ENCODE results near the gene GCNT3. TPM values are rescaled to one million over a fixed set of nuclear protein-coding genes. Genes with fewer than 3 reads are reported as not detected.
A peak's percentile ranks its signal among the peaks of the same experiment; 100 is the strongest.

Gene GCNT3
- total RNA-seq, 1 experiment from 2014 or later, result 0.52 TPM

DNA sequence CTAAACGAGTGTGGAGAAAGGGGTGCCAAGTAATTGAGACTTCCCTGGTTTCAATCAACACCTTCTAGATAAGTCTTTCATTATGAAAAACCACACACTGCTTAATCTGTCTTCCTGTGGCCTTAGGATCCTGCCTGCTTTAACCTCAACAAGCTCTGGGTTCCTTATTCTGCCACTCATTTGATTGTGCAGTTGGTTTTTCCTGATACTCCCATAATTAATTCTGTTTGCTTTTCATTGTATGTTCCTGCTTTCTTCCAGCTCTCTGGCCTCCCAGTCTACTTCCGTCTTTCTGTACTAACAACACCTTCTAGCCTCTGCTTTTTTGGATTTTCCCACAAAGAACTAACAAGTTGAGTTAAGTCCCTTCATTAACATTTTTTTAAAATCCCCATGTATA is 20.2 kb upstream of the GCNT3 start:
- H4K20me1 ChIP-seq (ENCODE audit: insufficient read depth), result no peaks in the 10 kb centered on the region
- H2AFZ ChIP-seq, result no peak overlapping the region
- no peak overlapping the region for H3K4me3 ChIP-seq
- BruUV-seq (replicated peaks), result no TSS peak
- H3K36me3 ChIP-seq (ENCODE audit: low read depth), result no peaks in the 10 kb centered on the region
- no peaks in the 10 kb centered on the region for H3K79me2 ChIP-seq (ENCODE audit: low read depth)
- no peaks in the 10 kb centered on the region for H3K27me3 ChIP-seq (ENCODE audit: insufficient read depth, low read depth)
- H3F3A ChIP-seq (ENCODE audit: insufficient read depth, low read depth), result peaks cover 40% of the 10 kb centered on the region
- no peak for TF ChIP-seq EZH2 (IDR thresholded peaks at IDR 0.05; ENCODE audit: low read depth)
- H3K9me2 ChIP-seq (ENCODE audit: insufficient read depth), result 0 out of 2 replicates have a peak, but pooled peaks cover 6% of the 10 kb centered on the region
- no peak overlapping the region for H3K27ac ChIP-seq
- H3K4me1 ChIP-seq (replicated peaks; ENCODE audit: insufficient read depth), result peaks cover 50% of the 10 kb centered on the region
- DNase-seq, result no peak
- POLR2A ChIA-PET (ENCODE audit: unreplicated experiment), result interaction anchor here (0.6 kb wide), 1 partner anchor 42 kb away, joined by 3 read pairs; no protein-coding TSS in a partner anchor
- CTCF ChIA-PET, result no interaction called here
- intact Hi-C loops (cut with micrococcal nuclease; ENCODE audit: unreplicated experiment), result no loop called here
- no peaks in the 10 kb centered on the region for H3K9me3 ChIP-seq (ENCODE audit: insufficient read depth, low read depth)
- H3K4me2 ChIP-seq, result no peak overlapping the region

DNA sequence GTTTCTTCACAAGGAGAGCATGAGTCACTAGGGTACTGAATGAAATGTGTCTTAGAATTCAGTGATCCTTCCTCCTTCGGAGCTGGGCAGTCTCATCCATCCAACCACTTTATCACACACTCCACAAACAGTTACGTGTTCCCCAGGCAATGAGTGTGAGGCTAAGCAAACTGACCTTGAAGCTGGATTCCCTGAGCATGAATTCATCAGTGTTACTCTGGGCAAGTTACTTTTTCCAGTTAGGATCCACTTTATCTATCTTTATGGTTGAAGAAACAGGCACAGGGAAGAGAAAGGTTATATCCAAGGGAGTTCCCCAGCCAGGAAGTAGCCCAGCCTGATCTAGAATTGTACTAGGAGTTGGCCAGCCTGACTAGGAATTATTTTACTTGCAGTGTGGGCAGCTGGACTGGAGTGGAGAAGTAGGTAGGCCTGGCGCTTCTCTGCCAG is 17.1 kb upstream of the GCNT3 start:
- Histone ChIP-seq H3F3A (ENCODE audit: insufficient read depth, low read depth) (peaks cover 19% of the 10 kb centered on the region), H3K9me2 (ENCODE audit: insufficient read depth) (0 out of 2 replicates have a peak, but pooled peaks cover 4% of the 10 kb centered on the region), H3K79me2 (ENCODE audit: low read depth) (no peaks in the 10 kb centered on the region), H3K9me3 (ENCODE audit: insufficient read depth, low read depth) (no peaks in the 10 kb centered on the region), H4K20me1 (ENCODE audit: insufficient read depth) (no peaks in the 10 kb centered on the region), H3K27ac (peak overlapping the region; percentile 93), H2AFZ (peak overlapping the region; percentile 20; the same call in 1 of the 2 replicates), H3K4me1 (replicated peaks; ENCODE audit: insufficient read depth) (peaks cover 25% of the 10 kb centered on the region), H3K4me2 (peak overlapping the region; percentile 40), H3K4me3 (no peak overlapping the region), H3K27me3 (ENCODE audit: insufficient read depth, low read depth) (no peaks in the 10 kb centered on the region), H3K36me3 (ENCODE audit: low read depth) (no peaks in the 10 kb centered on the region)
- TF ChIP-seq, protein P1, sequence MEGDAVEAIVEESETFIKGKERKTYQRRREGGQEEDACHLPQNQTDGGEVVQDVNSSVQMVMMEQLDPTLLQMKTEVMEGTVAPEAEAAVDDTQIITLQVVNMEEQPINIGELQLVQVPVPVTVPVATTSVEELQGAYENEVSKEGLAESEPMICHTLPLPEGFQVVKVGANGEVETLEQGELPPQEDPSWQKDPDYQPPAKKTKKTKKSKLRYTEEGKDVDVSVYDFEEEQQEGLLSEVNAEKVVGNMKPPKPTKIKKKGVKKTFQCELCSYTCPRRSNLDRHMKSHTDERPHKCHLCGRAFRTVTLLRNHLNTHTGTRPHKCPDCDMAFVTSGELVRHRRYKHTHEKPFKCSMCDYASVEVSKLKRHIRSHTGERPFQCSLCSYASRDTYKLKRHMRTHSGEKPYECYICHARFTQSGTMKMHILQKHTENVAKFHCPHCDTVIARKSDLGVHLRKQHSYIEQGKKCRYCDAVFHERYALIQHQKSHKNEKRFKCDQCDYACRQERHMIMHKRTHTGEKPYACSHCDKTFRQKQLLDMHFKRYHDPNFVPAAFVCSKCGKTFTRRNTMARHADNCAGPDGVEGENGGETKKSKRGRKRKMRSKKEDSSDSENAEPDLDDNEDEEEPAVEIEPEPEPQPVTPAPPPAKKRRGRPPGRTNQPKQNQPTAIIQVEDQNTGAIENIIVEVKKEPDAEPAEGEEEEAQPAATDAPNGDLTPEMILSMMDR (conservative IDR thresholded peaks at IDR 0.05), result no peak
- no peak for TF ChIP-seq EZH2 (IDR thresholded peaks at IDR 0.05; ENCODE audit: low read depth)
- intact Hi-C loops (cut with micrococcal nuclease; ENCODE audit: unreplicated experiment), result loop anchor here (1.0 kb wide), 1 partner anchor 40 kb away; no protein-coding TSS in a partner anchor
- ChIA-PET POLR2A (ENCODE audit: unreplicated experiment) (interaction anchor here (0.5 to 0.6 kb wide), 2 partner anchors 424 to 784 kb away, joined by 4 to 6 read pairs; no protein-coding TSS in a partner anchor), CTCF (no interaction called here)
- no TSS peak for BruUV-seq (replicated peaks)
- peak; percentile 48 to 92 for DNase-seq

DNA sequence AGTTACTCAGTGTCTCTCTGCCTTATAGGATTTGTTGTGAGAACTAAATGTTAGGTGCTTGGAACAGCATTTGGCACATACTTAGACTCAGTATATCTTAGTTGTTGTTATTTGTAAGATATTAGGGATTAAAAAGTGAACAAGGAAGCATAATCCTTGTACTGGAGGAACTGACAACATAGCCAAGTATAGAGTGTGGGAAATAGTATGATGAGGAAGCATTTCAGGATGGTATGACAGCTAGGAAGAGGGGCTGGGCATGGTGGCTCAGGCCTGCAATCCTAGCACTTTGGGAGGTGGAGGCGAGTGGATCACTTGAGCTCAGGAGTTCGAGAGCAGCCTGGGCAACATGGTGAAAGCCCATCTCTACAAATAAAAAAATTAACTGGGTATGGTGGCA is 16.6 kb upstream of the GCNT3 start:
- H3K36me3 ChIP-seq (ENCODE audit: low read depth), result no peaks in the 10 kb centered on the region
- no peaks in the 10 kb centered on the region for H3K27me3 ChIP-seq (ENCODE audit: insufficient read depth, low read depth)
- no peak overlapping the region for H3K4me3 ChIP-seq
- no TSS peak for BruUV-seq (replicated peaks)
- peaks cover 19% of the 10 kb centered on the region for H3F3A ChIP-seq (ENCODE audit: insufficient read depth, low read depth)
- intact Hi-C loops (cut with micrococcal nuclease; ENCODE audit: unreplicated experiment), result loop anchor here (1.0 kb wide), 1 partner anchor 41 kb away; no protein-coding TSS in a partner anchor
- peaks cover 25% of the 10 kb centered on the region for H3K4me1 ChIP-seq (replicated peaks; ENCODE audit: insufficient read depth)
- peak overlapping the region; percentile 20; the same call in 1 of the 2 replicates for H2AFZ ChIP-seq
- H3K9me3 ChIP-seq (ENCODE audit: insufficient read depth, low read depth), result no peaks in the 10 kb centered on the region
- H3K27ac ChIP-seq, result peak overlapping the region; percentile 93
- no peak for TF ChIP-seq EZH2 (IDR thresholded peaks at IDR 0.05; ENCODE audit: low read depth)
- TF ChIP-seq, protein P1 (conservative IDR thresholded peaks at IDR 0.05), result no peak
- ChIA-PET CTCF (no interaction called here), POLR2A (ENCODE audit: unreplicated experiment) (interaction anchor here (0.5 to 0.6 kb wide), 3 partner anchors 42 to 783 kb away, joined by 4 to 6 read pairs (median 4); no protein-coding TSS in a partner anchor)
- no peak for DNase-seq
- H3K9me2 ChIP-seq (ENCODE audit: insufficient read depth), result no peaks in the 10 kb centered on the region
- no peaks in the 10 kb centered on the region for H3K79me2 ChIP-seq (ENCODE audit: low read depth)
- peak overlapping the region; percentile 40 for H3K4me2 ChIP-seq
- H4K20me1 ChIP-seq (ENCODE audit: insufficient read depth), result no peaks in the 10 kb centered on the region
